GM12873 (cell line): ENCODE data around the gene TREML4.

Source experiments
- CTCF ChIP-seq: IDR thresholded peaks from 2 replicates; pipeline ENCODE4 v1.5.1; 2012; ENCODE audit warnings: low read depth, mild to moderate bottlenecking, moderate library complexity, low read length, control low read depth; ENCODE audit not compliant: insufficient read depth; ENCODE audit errors: missing control alignments

TREML4 gene

GRCh38 chr6:41187924-41188886 is 39.9 kb upstream of the TREML4 start:
- TF ChIP-seq CTCF = no peak

GRCh38 chr6:41189967-41190366 is 38.2 kb upstream of the TREML4 start:
- TF ChIP-seq CTCF = no peak

DNA sequence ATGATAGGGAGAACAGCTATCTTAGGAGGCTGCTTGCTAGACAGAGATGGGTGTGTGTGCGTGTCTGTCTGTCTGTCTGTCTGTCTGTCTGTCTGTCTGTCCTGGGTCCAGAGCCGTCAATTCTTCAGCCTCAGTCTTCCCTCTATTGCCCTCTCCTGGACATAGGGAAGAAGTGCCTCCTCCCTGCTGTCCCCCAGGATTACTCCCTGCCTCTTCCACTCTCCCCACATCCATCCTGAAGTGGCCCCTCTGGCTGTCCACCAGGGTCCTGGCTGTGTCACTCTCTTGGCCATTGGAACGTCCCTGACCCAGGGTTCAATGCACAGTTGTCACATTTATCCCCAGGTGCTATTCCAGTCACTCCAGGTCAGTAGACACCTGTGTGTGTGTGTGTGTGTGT is 37.4 kb upstream of the TREML4 start:
- peak; percentile 28 for TF ChIP-seq CTCF

- TF ChIP-seq CTCF = peak; percentile 76
Observed at GRCh38 chr6:41191569-41191968, 36.6 kb upstream of the TREML4 start.

DNA sequence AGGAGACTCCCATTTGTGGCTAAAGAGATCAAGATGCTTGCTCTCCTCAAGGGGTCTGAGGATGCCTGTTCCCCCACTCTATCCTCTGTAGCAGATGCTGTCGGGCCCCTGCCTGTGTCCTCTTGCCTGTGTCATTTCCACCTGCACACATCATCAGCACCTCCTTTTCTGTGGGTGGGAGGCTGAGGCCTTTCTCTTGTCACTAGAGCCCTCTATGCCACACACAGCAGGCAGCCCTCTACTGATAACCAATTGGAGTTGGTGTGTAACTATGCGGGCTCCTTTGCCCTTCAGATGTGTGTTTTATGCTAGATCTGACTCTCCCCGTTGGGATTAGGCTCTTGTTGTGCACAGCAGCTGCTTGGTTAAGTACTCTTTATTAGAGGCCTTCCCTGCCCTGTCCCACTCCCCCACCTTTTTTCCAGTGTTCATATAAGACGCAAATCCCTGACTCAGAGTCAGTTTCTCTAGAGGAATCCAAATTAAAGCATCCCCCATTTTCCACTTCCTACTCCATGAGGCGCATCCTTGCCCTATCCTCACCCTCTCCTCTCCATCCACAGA is 34.9 kb upstream of the TREML4 start:
- TF ChIP-seq CTCF = no peak

DNA sequence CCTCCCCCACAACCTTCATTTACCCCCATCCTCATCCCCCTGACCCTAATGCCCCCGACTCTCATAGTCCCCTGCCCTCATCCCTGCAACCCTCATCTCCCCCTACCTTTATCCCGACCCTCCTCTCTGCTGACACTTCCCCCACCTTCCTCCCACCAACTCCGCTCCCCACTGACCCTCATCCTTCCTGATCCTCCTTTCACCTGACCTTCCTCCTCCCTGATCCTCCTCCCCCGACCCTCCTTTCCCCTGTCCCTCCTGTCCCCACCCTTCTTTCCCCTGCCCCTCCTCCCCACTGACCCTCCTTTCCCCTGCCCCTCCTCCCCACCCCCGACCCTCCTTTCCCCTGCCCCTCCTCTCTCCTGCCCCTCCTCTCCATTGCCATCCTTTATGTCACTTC is 34.3 kb upstream of the TREML4 start:
- TF ChIP-seq CTCF = no peak

DNA sequence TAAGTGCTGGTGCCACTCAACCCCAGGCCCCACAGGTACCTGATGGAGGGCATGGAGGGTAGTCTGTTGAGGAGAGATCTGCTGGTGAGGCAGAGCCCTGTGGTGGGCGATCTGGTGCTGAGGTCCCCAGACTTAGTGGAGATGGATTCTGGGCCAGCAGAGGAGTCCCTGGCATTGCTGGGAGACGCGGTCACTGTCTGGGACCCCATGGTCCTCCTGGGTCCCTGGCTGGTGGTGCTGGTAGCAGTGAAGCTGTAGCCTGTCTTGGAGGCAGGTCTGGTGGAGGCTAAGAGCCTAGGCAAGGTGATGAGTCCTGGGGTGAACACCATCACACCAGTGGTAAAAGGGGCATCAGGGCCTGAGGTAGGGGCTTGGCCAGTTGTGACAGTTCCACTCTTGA is 33.8 kb upstream of the TREML4 start:
- TF ChIP-seq CTCF = no peak
